Stimulated activated effector memory CD8-positive, alpha-beta T cell treated with anti-CD3 and anti-CD28 coated beads, Interleukin-12 subunit alpha, Interleukin-12 subunit beta, amount 100 ng/mL, for 72 hours (primary cell): ENCODE data around the gene SFT2D1.

Experiments used
- ATAC-seq: fragments of 150-1000 bp; cut with Tn5 transposase; 2 replicates; pipeline ENCODE4 v1.10.0; 2021
- DNase-seq, 2 donors: peaks; one replicate each; pipeline ENCODE4 v3.0.0; 2021 to 2022; ENCODE audit warnings: low spot score in 2 of 2
- H3K27ac Mint-ChIP-seq: one replicate; pipeline ENCODE4 v1.8.0; 2022; ENCODE audit warnings: mild to moderate bottlenecking, mixed read lengths
- H3K36me3 Mint-ChIP-seq: one replicate; pipeline ENCODE4 v1.8.0; 2022; ENCODE audit warnings: mild to moderate bottlenecking, mixed read lengths
- H3K4me1 Mint-ChIP-seq: one replicate; pipeline ENCODE4 v1.8.0; 2022; ENCODE audit warnings: mixed read lengths
- H3K4me3 Mint-ChIP-seq: one replicate; pipeline ENCODE4 v1.8.0; 2022; ENCODE audit warnings: mild to moderate bottlenecking, mixed read lengths
- H3K9me3 Mint-ChIP-seq: one replicate; pipeline ENCODE4 v1.8.0; 2022; ENCODE audit warnings: mixed read lengths

Gene SFT2D1

DNA sequence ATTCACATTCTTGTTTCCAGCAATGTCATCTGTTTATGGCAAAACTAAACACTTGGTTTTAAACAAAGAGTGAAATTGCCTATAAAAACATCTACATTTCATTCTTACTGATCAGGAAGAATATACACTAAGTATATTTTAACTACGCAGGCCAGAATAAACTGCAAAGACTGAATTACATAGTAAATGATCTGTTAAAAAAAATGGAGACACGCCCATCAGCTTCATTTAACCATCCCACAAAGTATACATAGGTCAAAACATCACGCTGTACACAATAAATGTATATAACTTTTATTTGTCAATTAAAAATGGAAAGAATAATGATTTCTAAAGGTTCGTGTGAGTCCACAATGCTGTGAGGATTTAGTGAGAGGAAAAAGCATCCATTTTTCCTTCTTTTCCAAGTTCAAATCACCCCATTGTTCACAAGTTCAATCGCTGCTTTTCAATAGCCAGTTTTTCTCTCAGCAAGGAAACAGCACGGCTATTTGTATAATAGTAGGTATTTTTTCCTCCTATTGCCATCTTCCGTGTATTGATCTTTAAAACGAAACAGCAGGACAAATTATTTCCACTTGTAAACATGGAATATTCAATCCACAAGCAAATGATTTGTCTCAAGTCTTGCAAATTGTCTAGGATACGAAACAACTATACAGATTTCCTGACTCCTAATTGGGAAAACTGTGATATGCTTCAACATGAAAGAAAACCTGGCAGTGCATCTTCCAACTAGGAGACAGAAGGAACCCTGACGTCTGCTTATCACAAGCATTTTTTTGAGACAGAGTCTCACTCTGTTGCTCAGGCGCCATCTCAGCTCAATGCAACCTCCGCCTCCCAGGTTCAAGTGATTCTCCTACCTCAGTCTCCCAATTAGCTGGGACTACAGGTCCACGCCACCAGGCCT is 10.6 kb downstream of the SFT2D1 start:
- ATAC-seq (no peak), DNase-seq (no peak)
- Mint-ChIP-seq H3K4me3 (no peak overlapping the region), H3K36me3 (peaks cover 47% of the 10 kb centered on the region), H3K9me3 (no peaks in the 10 kb centered on the region), H3K27ac (no peak overlapping the region), H3K4me1 (peaks cover 45% of the 10 kb centered on the region)

DNA sequence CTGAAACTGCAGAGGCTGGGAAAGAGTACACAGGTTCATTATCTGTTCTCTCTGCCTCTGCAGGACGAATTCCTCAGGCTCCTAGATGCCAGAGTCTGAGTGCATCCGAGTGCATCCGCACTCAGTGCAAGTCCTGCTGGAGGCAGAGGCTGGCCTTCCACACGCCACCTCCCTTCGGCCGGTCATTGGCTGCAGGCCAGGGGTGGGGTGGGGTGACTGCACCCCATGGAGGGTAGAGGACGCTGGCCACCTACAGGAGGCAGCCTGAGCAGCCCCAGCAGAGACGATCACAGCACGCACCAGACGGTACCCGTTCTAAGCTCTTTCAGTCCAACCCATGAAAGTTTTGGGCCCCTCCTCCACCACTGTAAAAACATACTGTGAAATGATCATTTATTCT is 11.7 kb downstream of the SFT2D1 start:
- ATAC-seq (no peak), DNase-seq (no peak)
- Mint-ChIP-seq H3K27ac (no peak overlapping the region), H3K4me1 (peaks cover 46% of the 10 kb centered on the region), H3K4me3 (no peak overlapping the region), H3K36me3 (peaks cover 53% of the 10 kb centered on the region), H3K9me3 (no peaks in the 10 kb centered on the region)

DNA sequence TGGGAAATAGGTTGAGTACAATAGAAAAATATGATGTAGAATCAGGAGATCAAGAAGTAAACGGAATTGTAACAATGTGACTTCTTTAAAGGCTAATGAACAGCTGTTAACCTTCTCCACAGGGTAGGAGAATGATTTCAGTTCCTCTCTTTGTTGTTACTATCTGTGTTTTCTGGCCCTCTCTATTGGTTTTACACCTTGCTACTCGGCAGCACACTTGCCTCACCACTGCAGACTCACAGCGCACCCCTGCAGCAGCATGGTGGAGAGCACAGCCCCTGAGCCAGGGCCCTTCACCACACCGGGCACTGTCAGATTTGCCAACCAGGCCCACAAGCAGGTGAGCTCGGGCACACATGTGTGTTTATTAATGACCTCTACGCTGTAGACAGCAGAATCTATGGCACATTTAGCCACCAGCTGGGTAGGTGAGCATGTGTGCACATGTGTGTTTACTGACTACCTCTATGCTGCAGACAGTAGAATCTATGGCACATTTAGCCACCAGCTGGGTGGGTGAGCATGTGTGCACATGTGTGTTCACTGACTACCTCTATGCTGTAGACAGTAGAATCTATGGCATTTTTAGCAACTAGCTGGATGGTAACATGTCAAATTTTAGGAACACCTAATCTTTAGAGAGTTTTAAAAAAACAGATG is 16.8 kb downstream of the SFT2D1 start:
- Mint-ChIP-seq H3K36me3 (peaks cover 87% of the 10 kb centered on the region), H3K4me3 (no peak overlapping the region), H3K4me1 (peaks cover 14% of the 10 kb centered on the region), H3K27ac (peak overlapping the region; percentile 29), H3K9me3 (no peaks in the 10 kb centered on the region)
- ATAC-seq = no peak
- peak in 1 of 2 donors; percentile 34 for DNase-seq

DNA sequence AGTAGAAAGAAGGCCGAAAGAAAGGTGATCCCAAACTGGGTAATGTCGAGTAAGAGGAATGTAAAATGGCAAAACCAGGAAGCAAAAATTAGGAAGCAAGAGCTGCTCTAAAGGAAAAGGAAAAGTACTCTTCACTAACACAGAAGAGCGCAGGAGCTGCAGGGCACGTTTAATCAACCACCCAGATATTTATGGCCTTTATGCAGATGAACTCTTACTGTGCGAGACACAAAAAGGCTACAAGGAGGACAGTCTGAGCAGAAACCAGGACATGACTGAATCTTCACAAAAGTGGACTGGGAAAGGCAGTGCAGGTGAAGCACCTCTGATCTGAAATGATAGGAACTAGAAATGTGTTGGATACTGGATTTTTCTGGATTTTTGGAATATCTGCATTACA is 18.9 kb downstream of the SFT2D1 start:
- H3K27ac Mint-ChIP-seq = no peak overlapping the region
- H3K4me3 Mint-ChIP-seq = no peak overlapping the region
- ATAC-seq (no peak), DNase-seq (no peak)
- peaks cover 24% of the 10 kb centered on the region for H3K4me1 Mint-ChIP-seq
- peaks cover 87% of the 10 kb centered on the region for H3K36me3 Mint-ChIP-seq
- no peaks in the 10 kb centered on the region for H3K9me3 Mint-ChIP-seq

DNA sequence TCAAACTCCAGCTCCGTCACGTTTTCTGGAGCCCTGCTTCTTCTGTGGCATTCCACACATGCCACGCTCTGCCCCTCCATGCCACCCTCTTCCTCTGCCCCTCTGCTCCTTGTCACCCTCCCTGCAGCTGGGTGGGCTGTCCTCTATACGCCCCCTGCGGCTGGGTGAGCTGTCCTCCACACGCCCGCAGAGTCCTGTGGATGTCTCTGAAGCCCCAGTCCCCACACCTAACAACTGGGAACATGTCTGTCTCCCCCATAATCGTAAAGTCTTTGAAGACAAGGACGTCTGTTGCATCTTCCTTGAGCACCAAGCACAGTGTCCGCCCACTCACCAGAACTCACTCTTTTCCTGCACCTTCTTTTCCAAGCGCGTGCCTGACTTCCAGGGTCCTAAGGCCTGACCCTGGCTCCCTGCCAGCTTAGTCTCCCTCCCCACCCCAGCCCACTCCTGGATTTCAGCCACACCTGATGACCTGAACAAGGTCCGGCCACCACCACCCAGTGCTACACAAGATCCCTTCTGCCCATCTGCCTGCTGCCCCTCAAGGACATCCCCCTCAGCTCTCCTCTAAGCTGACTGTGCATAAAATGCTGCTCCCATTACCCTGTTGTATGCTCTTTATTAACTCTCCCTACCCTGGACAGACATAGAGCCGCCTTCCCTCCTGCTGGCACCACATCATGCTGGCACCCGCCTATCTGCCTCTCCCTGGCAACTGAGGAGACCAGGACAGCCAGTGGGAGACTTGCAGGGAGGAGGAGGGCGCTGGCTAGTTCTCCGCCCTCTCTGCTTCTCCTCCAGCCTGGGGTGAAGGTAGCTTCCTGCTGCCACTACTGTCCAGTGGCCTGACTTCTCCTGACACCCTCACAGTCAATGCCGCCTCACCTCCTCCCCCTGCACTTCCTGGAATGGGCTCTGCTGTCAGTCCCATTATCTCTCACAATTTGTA is 23.4 kb downstream of the SFT2D1 start:
- no peaks in the 10 kb centered on the region for H3K9me3 Mint-ChIP-seq
- peaks cover 11% of the 10 kb centered on the region for H3K4me1 Mint-ChIP-seq
- peak overlapping the region; percentile 78 for H3K27ac Mint-ChIP-seq
- DNase-seq = no peak
- H3K36me3 Mint-ChIP-seq = peaks cover 43% of the 10 kb centered on the region
- ATAC-seq = no peak
- H3K4me3 Mint-ChIP-seq = no peak overlapping the region

DNA sequence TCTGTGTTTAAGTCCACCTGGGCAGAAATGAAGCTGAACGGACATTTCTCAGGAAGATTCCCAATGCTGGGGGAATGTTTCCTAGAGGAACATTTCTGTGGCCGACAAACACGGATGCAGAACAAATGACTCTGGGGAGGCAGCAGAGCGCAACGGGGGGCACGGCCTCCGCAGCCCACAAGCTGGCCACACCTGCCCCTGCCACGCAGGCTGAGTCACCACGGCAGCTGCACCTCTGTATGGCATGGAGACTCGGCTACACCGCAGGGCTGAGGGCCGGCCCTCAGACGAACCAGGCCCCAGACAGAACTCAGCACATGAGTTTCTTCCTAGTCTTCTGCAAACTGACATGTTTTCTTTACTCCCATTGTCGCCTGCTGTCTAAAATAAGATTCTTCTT is 24.1 kb downstream of the SFT2D1 start:
- peaks cover 36% of the 10 kb centered on the region for H3K36me3 Mint-ChIP-seq
- peaks cover 11% of the 10 kb centered on the region for H3K4me1 Mint-ChIP-seq
- H3K4me3 Mint-ChIP-seq = no peak overlapping the region
- ATAC-seq (no peak), DNase-seq (no peak)
- no peaks in the 10 kb centered on the region for H3K9me3 Mint-ChIP-seq
- no peak overlapping the region for H3K27ac Mint-ChIP-seq

DNA sequence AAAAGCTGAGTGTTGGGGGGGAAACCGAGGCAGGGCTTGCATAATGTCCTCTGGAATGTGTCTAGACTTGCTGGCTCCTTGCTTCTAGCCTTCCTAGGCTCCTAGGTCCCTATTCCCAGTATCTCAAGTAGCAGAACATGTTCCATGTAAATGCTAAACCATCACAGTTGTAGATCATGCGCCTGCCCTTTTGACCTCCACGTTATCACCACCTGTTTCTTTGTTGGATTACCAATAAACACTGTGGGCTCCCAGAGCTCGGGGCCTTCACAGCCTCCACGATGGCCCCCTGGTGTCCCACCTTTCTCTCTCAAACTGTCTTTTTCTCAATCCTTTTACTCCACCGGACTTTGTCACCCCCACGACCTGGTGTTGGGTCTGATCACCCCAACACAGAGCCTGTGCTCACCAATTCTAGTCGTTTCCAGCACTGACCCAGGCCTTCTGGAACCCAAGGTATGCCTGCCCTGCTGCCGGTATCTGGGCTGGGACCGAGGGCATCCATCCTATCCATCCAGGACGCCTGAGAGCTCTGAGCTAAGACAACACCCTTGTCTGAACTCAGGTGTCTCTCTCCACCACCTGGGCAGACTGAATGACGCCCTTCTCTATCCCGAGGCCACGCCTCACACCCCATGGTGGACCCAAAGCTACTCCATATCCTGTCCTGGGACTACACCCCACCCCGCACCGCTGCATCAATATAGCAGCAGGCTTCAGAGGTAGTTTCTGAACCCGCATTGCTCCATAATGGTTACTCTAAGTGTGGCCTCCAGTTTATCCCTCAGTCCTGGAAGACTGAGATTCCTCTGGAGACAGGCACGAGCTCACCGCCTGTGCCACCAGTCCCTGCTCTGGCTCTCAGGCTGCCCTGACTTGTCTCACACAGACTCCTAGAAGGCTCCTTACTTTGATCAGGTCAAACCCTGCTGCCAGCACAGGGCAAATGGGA is 24.8 kb downstream of the SFT2D1 start:
- peaks cover 30% of the 10 kb centered on the region for H3K36me3 Mint-ChIP-seq
- no peak overlapping the region for H3K4me3 Mint-ChIP-seq
- DNase-seq (no peak), ATAC-seq (peak; percentile 34)
- no peaks in the 10 kb centered on the region for H3K9me3 Mint-ChIP-seq
- peaks cover 11% of the 10 kb centered on the region for H3K4me1 Mint-ChIP-seq
- no peak overlapping the region for H3K27ac Mint-ChIP-seq

DNA sequence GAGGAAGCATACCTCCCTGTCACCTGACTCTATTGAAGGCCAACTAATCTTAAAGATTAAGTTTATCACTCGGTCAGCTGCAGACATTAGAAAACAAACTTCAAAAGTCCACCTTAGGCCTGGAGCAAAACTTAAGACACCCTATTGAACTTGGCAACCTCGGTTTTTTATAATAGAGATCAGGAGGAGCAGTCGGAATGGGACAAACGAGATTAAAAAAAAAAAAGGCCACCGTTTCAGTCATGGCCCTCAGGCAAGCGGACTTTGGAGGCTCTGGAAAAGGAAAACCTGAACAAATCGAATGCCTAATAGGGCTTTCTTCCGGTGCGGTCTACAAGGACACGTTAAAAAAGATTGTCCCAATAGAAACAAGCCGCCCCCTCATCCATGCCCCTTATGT is 26.9 kb downstream of the SFT2D1 start:
- H3K9me3 Mint-ChIP-seq = no peaks in the 10 kb centered on the region
- no peak overlapping the region for H3K27ac Mint-ChIP-seq
- H3K36me3 Mint-ChIP-seq = peaks cover 8% of the 10 kb centered on the region
- ATAC-seq (no peak), DNase-seq (no peak)
- no peak overlapping the region for H3K4me3 Mint-ChIP-seq
- peaks cover 11% of the 10 kb centered on the region for H3K4me1 Mint-ChIP-seq

DNA sequence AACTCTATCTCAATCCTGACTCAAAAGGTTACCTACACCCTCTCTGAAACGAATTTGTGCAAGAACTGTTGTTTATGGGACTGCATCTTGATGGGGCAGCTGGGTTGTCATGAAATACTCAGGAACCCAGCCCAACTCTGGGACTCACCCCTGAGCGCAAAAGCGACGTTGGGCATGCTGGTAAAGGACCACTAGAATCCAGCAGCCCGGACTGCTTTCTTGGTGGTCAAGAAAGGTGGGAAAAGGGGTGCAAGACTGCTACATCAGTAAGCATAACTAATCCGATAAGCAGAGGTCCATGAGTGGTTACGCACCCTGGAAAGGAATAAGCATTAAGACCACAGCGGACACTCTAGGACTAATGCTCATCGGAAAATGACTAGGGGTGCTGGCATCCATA is 27.9 kb downstream of the SFT2D1 start:
- ATAC-seq (no peak), DNase-seq (no peak)
- peaks cover 10% of the 10 kb centered on the region for H3K4me1 Mint-ChIP-seq
- no peak overlapping the region for H3K4me3 Mint-ChIP-seq
- no peaks in the 10 kb centered on the region for H3K9me3 Mint-ChIP-seq
- no peak overlapping the region for H3K27ac Mint-ChIP-seq
- H3K36me3 Mint-ChIP-seq = no peaks in the 10 kb centered on the region

DNA sequence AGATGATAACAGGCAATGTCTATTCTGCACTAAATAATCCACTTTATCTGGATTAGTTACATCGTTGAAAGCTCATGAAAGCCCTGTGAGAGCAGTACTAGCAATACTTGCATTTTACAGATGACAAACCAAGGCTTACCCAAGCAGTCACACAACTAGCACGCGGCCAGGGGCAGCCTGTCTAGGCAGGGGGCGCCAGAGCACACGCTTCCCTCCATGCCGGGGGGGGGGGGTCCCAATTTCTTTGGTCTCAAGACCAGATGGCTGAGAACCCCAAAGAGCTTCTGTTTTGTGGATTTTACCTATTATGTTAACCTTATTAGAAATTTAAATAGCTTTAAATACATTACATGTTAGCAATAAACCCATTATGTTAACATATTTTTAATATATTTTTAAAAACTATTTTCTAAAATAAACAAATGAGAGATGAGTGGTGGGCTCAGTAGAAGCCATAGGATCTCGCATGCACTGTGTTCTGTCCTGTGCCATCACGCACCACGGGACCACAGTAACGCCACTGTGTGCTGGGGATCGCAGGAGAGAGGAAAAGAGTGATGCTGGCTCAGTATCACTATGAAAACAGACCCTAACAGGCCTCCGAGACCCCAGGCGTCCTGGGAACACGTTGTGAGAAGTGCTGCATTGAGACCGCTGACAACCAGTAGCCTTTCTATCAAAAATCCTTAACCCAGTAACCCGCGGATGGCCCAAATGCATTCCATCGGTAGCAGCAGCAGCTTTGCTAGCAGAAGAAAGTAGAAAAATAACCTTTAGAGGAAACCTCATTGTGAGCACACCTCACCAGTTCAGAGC is 28.9 kb downstream of the SFT2D1 start:
- H3K9me3 Mint-ChIP-seq = no peaks in the 10 kb centered on the region
- peak; percentile 37 to 42 for DNase-seq
- H3K36me3 Mint-ChIP-seq = no peaks in the 10 kb centered on the region
- H3K4me1 Mint-ChIP-seq = peaks cover under 1% of the 10 kb centered on the region
- H3K27ac Mint-ChIP-seq = no peak overlapping the region
- peak; percentile 87 for ATAC-seq
- H3K4me3 Mint-ChIP-seq = no peak overlapping the region

DNA sequence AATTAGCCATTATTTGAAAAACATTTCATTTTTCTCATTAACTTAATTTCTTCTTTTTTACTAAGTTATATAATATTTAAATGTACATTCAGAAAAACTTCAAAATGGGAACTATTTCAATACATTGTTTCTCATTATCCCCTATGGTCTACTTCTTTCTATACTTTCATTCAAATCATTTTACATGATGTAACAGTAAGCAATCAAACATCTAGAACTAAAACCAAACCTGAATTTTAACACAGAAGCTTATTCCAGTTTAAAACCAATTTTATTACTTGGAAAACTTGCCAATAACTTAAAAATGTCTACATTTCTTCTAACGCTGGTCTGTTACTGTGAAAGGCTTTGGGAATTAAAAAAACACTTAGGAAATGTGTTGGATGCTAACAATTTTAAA is 29.5 kb downstream of the SFT2D1 start:
- Mint-ChIP-seq H3K4me3 (no peak overlapping the region), H3K9me3 (no peaks in the 10 kb centered on the region), H3K4me1 (no peaks in the 10 kb centered on the region), H3K36me3 (no peaks in the 10 kb centered on the region), H3K27ac (no peak overlapping the region)
- DNase-seq = no peak
- ATAC-seq = no peak

DNA sequence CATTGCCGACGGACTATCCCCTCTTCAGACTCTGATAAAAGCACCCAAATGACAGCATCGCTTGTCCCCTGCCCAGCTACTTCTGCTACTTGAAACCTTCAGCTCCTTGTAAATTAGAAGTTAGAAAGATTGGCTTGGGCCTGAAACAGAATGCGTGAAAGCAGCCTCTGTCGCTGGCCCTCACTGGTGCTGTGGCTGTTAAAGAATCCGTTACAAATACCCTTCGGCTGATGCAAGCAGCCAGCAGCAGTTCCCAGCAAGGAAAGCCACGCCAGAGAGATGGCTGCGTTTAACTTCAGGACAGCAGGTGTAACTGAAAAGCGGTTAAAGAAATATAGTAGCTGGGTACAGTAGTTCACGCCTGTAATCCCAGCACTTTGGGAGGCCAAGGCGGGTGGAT is 31.7 kb downstream of the SFT2D1 start:
- Mint-ChIP-seq H3K27ac (no peak overlapping the region), H3K4me1 (no peaks in the 10 kb centered on the region), H3K36me3 (no peaks in the 10 kb centered on the region), H3K9me3 (no peaks in the 10 kb centered on the region), H3K4me3 (no peak overlapping the region)
- DNase-seq (peak in 1 of 2 donors; percentile 37), ATAC-seq (no peak)

DNA sequence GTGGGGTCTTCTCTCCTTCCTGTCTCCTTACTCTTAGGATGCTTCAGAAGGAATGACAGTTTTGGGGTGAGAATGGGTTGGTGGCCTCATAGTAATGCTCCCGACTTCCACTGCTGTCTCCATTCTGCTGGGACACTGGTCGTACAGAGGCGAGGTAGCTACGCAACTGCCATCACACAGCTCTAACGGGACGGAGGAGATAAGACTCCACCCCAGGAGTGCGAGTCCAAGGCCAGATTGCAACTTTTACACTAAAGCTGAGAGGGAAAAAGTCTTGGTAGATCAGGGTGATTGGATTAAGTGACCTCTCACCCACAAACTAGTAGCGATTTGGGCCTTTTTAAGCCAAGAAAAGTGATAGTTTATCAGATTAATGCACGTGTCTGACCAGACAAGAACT is 32.4 kb downstream of the SFT2D1 start:
- DNase-seq (peak in 1 of 2 donors; percentile 36), ATAC-seq (no peak)
- H3K4me3 Mint-ChIP-seq = no peak overlapping the region
- no peak overlapping the region for H3K27ac Mint-ChIP-seq
- no peaks in the 10 kb centered on the region for H3K9me3 Mint-ChIP-seq
- H3K36me3 Mint-ChIP-seq = no peaks in the 10 kb centered on the region
- no peaks in the 10 kb centered on the region for H3K4me1 Mint-ChIP-seq
